Mammary epithelial cell (primary cell): ENCODE measurements around the gene UGT2B7.

Experiments used
- CTCF ChIP-seq, 2 donors: IDR thresholded peaks in 1 of 2; conservative IDR thresholded peaks in 1 of 2; 2 replicates each; pipeline ENCODE4 v1.5.1; 2011 to 2012; ENCODE audit warnings: inconsistent platforms in 2 of 2, low read length in 2 of 2, mild to moderate bottlenecking in 2 of 2, control low read depth in 1 of 2, low read depth in 1 of 2; ENCODE audit not compliant: insufficient read depth in 1 of 2; ENCODE audit errors: extremely low read depth in 1 of 2
- EZH2 ChIP-seq: IDR thresholded peaks from 2 replicates; pipeline ENCODE4 v1.6.1; 2012; ENCODE audit warnings: low read length, inconsistent platforms, borderline replicate concordance

GRCh38 chr4:69073375-69073774, 22.9 kb upstream of the UGT2B7 start:
- TF ChIP-seq CTCF (conservative IDR thresholded peaks at IDR 0.05 in 1 of 2, IDR thresholded peaks at IDR 0.05 in 1 of 2; ENCODE audit: extremely low read depth in 1 of 2, insufficient read depth in 1 of 2, low read depth in 1 of 2, low read length in 2 of 2): no peak
- TF ChIP-seq EZH2: no peak
